GM21367 (cell line): Measurements from ENCODE around the gene TRAF2.
"Not testable (repeated sequence)": the region's sequence is repeated elsewhere in the genome, so short reads cannot be mapped to it uniquely, and the experiment has no call there.

Experiments
- ATAC-seq: cut with Tn5 transposase; IDR thresholded peaks from one replicate; pipeline ENCODE4 v1.9.1; 2021; ENCODE audit not compliant: unreplicated experiment

TRAF2 gene

DNA sequence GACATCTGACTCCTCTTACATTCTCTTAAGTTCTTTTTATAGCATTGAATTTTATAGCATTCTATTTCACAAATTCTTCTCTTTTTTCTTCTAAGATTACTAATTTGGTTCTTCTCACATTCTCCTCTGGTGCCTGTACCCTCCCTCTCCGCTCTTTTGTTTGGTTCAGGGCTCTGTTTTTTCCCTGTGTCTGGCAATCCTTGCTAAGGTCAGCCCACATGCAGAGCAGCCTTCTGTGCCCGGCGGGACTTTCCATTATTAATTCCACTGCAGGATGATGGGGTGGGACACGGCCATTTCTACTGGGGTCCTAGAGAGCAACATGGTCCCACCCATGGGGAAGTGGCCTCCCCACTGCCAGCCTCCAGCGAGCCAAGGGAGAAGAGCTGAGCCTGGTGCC is 9.8 kb upstream of the TRAF2 start:
- ATAC-seq = no peak

DNA sequence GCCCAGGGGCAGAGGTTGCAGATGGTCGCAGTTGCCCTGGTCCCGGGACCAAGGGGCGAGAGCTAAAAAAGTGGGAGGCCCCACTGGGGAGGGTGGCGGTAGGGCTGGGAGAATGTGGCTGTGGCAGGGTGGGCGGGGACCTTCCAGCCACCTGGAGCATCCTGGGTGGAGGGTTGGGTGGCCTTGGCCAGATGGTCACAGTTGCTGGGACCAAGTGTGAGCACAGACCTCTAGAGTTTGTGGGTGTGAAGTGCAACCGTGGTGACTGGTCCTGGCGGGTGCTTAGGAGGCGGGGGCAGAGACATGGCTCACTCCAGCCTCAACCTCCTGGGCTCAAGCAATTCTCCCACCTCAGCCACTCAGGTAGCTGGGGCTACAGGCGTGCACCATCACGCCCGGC is 5.7 kb upstream of the TRAF2 start:
- ATAC-seq = no peak

DNA sequence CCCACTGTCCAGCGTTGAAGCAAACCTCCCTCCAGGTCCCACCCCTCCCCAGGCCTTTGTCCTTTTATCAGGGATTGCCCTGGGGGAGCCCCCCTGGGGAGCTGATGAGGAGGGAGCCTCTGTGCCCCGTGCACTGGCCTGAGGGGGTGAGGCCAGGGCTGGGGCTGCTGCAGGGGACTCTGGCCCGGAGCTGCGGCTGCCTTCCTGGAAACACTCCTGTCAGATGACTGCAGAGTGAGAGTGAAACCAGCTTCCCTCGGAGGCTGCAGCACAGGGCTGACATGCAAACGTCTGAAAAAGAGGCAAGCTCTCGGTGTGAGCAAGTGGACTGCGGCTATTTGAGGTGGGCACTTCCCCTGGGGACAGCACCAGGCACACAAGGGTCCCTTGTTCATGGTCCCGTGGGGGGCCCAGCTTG is 4.6 kb upstream of the TRAF2 start:
- peak; percentile 24 for ATAC-seq

DNA sequence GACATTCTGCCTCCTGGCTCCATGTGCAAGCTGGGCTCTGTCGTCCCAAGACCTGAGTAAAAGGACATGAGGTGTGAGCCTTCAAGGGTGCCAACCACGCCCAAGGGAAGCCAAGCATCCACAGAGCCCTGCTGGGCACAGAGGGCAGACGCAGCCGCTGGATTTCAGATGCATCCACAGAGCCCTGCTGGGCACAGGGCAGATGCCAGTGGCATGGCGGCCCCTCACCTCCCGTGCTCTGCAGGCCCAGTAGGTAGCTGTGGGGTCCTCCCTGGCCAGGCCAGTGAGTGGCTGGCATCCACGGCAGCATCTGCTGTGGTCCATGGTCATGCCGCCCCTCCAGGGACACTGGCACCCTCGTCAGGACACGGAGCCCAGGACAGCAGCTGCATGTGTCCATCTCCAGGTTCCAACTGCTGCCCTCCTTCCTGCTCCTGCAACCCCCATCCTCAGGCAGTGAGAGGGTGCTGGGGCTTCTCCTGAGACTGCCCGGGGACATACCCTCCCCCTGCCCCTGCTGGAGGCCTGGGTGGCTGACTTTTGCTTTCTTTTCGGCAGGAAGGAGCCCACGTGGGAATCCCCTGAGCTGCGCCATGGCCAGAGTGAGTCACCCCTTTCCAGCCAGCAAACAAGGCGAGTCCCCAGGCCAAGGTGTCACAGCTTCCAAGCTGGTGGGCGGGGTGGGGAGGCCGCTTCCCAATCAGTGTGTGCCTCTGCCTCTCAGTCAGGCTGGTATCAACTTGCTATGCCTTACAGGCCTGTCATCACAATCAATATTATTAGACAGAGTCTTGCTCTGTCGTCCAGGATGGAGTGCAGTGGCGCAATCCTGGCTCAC is 4.0 kb upstream of the TRAF2 start:
- peak; percentile 21 for ATAC-seq

DNA sequence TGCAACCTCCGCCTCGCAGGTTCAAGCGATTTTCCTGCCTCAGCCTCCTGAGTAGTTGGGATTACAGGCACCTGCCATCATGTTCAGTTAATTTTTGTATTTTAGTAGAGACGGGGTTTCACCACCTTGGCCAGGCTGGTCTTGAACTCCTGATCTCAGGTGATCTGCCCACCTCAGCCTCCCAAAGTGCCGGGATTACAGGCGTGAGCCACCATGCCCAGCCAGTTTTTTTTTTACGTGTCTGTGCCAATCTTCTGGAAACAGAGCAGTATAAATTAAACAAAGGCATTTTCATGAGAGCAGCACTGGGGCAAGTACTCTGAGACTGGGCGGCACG is 3.4 kb upstream of the TRAF2 start:
- not testable (repeated sequence) for ATAC-seq

DNA sequence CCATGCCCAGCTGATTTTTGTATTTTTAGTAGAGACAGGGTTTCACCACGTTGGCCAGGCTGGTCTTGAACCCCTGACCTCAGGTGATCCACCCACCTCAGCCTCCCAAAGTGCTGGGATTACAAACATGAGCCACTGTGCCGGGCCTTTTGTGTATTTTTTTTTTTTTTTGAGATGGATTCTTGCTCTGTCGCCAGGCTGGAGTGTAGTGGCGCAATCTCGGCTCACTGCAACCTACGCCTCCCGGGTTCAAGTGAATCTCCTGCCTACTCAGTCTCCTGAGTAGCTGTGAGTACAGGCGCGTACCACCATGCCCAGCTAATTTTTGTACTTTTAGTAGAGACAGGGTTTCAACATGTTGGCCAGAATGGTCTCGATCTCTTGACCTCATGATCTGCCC is 2.6 kb upstream of the TRAF2 start:
- ATAC-seq = not testable (repeated sequence)

DNA sequence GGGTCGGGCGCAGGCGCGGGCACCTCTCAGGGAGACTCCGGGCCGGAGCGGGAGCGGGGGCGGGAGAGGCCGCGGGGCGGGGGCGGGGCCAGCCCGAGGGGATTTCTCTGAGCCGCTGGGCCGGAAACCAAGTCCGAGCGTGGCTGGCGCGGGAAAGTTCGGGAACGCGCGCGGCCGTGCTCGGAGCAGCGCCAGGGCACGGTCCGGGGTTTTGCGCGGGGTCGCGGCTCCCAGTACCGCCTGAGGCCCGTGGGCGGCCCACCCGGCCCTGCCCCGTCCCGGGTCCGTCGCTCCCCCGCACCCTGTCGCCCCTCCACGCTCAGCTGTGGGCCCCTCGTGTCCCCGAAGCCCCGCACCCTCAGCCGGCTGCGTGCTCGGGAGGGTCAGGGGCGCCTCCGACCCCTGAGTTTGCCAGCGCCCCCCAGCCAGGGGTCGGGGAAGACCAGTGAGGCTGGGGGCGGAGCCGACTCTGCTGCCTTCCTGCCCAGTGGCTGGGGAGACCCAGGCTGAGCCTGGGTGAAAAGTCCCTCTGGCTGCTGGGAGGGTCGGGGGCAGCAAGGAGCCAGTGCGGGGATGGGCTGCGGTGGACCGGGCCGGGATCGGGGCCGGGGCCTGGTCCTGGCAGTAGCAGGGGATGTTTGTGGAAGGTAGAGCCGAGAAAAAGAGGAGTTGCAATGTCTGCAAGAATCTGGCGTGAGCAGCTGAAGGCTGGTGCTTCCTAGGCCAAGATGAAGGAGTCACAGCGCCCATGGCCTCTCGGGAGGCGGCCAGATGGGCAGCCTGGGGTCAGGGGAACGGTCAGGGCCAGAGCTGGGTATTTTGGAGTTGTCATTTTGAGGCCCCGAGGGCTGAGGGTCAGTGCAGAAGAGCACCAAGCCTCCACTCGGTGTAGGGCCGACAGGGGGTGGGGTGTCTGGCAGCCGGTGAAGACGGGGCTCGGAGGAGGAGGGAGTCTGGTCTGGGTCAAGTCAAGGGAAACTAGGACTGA is 588 bp downstream of the TRAF2 start:
- peak; percentile 13 for ATAC-seq

DNA sequence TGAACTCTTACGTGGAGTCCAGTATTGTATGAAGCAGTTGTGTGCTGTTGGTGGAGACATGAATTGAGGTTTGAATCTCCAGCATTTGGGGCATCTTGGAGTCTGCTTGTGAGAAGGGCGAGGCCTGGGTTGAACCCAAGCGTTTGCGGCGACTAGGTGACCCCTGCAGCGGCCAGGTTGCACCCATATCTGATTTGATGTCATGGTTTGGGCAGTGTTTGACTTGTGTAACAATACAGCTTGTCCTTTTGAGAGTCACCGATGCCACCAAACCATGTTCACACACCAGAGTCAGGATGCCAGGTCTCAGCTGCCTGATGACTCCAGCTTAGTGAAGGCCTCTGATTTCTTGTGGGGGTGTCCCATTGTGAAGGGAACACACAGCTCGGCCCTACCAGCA is 2.1 kb downstream of the TRAF2 start:
- ATAC-seq = no peak

DNA sequence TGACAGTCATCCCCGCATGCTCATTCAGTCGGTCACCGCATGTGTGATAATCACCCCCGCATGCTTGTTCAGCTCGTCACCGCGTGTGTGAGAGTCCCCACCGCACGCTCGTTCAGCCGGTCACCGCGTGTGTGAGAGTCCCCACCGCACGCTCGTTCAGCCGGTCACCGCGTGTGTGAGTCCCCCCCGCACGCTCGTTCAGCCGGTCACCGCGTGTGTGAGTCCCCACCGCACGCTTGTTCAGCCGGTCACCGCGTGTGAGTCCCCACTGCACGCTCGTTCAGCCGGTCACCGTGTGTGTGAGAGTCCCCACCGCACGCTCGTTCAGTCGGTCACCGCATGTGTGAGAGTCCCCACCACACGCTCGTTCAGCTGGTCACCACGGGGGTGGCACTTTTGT is 3.5 kb downstream of the TRAF2 start:
- ATAC-seq = no peak

DNA sequence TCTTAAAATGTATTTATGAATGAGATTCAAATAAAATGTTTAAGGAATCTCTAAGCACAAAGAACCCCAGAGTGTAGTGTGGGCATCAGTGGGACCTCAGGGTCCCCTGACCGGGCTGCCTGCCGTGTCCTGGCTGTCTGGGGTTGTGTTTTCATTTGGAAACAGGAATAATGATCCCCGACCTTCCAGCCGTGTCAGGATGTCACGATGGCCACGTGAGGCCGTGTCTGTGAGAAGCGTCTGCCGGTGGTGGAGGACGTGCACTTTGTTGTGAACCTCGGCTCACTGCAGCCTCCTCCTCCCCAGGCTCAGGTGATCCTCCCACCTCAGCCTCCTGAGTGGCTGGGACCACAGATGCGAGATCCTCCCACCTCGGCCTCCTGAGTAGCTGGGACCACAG is 4.3 kb downstream of the TRAF2 start:
- ATAC-seq = no peak

DNA sequence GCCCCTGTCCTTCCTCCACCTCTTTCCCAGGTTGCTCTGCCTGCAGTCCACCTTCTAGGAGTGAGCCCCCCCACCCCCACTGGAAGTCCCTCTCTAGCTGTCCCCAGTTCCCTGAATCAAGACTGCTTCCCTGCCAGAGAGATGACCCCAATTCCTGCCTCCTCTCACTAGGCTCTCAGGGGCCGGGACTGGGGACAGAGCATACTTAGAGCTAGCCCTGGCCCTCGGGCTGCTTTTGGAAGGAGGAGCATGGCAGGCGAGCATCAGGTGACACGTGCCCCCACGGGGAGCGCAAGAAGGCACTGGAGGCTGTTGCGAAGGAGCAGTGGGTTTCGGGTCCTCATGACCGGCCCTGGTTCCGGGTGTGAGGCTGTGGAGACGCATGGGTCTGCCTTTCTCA is 9.7 kb downstream of the TRAF2 start:
- ATAC-seq = no peak

DNA sequence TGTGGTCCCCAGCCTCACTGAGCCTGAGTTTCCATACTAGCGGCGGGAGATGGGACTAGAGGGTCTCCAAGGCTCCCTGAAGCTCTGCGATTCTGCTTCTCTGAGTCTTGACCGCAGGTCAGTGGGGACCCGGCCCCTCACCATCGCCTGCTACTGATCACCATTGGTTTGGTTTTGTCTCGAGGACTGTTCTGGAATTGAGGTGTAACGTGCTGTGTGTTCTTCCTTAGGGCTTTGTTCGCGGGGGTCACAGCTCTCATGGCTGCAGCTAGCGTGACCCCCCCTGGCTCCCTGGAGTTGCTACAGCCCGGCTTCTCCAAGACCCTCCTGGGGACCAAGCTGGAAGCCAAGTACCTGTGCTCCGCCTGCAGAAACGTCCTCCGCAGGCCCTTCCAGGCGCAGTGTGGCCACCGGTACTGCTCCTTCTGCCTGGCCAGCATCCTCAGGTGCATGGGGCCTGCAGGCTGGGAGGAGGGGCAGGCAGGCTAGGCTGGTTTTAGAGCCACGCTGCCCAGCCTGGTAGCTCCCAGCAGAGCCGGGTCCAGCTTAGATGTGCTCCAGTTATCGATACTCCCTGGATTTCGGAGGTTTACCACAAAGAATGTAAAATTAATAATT is 12.3 kb downstream of the TRAF2 start:
- ATAC-seq = no peak

DNA sequence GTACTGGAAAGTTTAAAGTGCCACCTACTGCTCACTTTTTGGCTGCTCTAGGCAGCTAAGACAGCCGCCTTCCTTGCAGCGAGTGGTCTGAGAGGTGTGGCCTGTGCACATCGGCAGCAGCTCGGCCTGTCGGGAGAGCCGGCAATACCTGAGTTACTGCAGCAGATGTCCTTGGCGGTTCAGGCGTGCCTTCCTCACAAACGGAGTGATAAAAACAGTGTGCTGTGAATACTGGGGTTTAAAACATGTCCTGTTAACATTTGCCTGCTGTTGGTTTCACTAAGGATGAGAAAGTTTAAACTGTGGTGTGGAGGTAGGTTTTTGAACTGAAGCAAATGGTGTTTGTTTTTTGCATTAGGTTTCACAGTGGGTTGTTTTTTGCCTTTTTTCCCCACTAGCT is 12.9 kb downstream of the TRAF2 start:
- no peak for ATAC-seq

DNA sequence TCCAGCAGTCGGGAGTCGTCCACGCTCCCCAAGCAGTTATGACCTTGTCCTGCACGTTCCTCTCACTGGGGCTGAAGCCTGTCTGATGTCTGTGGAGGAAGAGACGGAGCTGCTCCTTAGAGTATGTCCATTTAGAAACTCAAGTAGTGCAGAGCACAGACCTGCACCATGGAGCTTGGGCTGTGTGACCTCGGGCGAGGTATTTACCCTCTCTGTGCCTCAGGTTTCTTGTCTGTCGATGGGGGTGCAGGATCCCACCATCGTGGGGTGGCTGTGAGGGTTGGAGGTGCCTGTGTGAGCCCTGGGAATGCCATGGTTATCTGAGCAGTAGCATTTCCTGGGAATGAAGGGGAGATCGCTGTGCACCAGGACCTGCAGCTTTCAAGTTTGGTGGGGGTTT is 14.2 kb downstream of the TRAF2 start:
- ATAC-seq = no peak

DNA sequence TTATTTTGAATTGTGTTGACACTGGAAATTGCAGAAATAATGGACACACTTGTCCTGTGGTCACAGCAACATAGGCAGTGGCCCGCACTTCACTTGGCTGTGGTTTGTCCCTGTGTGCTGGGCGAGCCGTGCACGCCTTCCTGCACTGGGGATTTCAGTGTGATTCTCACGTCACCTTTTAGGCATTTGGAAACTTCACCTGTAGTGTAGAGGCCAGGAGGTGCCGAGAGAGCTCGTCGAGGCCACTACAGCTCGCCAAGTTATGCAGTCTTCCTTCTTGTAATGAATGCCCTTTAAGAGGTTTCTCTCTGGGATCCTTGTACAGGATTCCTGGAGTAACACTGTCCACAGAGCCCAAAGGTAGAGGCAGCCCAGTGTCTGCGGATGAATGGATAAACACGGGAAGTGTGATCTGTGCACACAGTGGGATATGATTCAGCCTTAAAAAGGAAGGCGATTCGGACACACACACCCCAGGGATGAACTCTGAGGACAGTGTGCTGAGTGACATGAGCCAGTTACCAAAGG is 14.7 kb downstream of the TRAF2 start:
- ATAC-seq = no peak

DNA sequence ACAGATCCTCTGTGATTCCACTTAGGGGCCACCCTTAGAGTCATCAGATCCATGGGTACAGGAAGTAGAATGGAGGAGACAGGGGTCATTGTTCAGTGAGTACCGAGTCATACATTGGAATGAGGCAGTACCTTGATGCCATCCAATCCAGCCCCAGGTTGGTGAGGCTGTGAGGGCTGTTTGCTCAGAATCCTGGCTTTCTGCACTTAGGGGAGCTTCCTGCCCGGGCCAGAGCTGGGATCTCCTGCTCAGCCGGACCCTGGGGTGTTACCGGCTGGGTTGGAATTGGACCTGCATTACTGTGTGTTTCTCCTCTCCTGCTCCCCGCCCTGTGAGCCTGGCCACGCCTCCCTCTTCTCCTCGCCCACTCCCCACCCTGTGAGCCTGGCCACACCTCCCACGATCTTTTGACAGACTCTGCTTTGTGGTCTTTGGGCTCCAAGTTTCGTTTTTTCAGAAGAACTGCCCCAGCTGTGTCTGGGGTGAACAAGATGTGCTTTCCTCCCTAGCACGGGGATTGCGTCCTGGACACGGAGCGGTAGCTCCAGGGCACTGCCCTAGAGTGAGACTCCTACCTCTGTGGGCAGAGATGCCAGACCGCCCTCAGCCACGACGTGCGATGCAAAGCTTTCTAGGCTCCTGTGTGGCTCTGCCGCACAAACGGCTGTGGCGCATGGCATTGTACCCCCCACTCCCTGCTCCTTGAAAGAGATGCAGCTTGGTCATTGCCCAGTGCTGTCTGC is 15.4 kb downstream of the TRAF2 start:
- ATAC-seq = peak; percentile 47

DNA sequence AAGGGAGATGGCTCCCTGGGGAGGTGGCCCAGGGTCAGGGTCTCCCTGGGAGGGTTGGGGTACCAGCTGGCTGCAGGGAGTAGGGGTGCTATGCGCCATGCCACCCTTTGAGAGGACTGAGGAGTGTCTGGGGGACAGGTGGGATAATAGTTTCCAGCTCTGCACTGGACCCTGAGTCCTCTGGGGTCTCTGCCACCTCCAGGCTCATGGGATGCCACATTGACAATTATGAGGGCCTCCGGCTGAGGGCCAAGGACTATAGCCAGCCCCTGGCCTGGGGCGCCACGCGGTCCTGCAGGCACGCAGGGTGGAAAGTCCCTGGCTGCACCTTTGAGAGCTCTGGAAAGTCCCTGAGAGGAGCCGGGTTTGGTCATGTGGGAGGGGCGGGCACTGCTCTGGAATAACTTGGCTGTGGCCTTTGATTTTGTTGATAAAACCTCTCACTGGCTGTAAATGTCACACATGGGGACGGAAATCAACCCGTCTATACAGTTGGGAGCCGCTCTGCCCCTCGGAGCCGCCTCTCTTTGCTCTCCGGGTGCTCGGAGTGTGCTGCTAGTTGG is 16.0 kb downstream of the TRAF2 start:
- ATAC-seq = peak; percentile 24

DNA sequence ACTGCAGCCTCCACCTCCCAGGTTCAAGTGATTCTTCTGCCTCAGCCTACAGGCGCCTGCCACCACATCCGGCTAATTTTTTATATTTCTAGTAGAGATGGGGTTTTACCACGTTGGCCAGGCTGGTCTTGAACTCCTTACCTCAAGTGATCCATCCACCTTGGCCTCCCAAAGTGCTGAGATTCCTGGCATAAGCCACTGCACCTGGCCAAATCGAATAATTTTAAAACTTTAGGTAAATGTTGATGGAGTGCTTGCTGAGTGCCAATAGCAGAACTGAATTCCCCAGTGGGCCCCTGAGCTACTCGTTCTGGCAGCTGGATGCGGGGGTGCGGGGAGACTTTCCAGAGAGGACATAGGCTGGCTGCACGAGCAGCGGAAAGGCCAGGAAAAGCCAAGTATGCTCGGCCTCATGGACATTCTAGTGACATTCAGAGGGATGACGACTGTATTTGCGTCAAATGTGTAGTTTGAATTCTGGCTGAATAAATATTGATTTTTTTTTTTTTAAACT is 16.8 kb downstream of the TRAF2 start:
- no peak for ATAC-seq

DNA sequence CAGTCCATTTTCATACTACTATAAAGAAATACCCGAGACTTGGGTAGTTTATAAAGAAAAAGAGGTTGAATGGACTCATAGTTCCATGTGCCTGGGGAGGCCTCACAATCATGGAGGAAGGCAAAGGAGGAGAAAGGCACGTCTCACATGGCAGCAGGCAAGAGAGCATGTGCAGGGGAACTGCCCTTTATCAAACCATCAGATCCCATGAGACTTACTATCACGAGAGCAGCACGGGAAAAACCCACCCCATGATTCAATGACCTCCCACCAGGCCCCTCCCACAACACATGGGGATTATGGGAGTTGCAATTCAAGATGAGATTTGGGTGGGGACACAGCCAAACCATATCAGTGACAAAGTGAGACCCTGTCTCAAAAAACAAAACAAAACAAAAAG is 19.9 kb downstream of the TRAF2 start:
- ATAC-seq = no peak
